ENCODE results near the gene TGFB2.
A peak's percentile ranks its signal among the peaks of the same experiment; 100 is the strongest.
"Not testable (repeated sequence)": the region's sequence is repeated elsewhere in the genome, so short reads cannot be mapped to it uniquely, and the experiment has no call there.

TGFB2 gene

DNA sequence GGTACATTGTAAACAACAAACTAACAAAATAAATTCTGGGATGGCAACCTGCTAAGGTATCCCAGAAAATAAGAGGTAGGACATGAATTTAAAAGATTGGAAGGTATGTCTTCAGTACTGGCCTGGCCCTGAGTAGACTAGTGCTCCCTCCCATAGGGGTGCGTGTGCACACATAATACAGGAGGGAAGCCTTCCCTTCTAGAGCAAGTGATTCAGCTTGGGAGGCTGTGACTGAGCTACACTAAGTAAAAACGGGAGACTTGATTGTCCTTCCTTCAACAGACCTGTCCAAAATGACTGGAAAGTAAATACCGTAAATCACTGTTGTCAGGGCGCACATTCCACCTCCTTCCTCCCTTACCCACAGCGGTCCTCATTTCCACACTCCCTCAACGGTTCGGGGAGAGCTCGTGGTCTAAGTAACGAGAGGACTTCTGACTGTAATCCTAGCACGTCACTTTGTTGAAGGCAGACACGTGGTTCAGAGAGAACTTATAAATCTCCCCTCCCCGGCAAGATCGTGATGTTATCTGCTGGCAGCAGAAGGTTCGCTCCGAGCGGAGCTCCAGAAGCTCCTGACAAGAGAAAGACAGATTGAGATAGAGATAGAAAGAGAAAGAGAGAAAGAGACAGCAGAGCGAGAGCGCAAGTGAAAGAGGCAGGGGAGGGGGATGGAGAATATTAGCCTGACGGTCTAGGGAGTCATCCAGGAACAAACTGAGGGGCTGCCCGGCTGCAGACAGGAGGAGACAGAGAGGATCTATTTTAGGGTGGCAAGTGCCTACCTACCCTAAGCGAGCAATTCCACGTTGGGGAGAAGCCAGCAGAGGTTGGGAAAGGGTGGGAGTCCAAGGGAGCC is at the start of gene TGFB2:
TSS of gene TGFB2 (plus strand) at position 523 of the 859 bp plus-strand sequence. CDS start 1,366 bp downstream, outside the sequence.
- peak; percentile 14 for DNase-seq (ENCODE audit: low spot score)

DNA sequence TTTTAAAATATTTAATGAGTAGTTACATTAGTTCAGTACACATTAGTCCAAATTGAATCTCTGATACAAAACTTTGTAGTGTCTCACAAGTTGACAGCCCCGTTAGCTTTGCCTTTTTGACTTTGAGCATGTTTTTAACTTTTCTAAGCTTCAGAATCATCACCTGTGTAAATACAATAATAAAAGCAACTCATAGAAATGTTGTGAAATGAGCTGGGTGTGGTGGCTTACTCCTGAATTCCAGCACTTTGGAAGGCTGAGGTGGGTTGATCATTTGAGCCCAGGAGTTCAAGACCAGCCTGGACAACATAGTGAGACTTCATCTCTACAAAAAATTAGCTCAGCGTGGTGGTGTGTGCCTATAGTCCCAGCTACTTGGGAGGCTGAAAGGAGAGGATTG is 49.0 kb upstream of the TGFB2 start:
- no peak for DNase-seq (ENCODE audit: low spot score)

DNA sequence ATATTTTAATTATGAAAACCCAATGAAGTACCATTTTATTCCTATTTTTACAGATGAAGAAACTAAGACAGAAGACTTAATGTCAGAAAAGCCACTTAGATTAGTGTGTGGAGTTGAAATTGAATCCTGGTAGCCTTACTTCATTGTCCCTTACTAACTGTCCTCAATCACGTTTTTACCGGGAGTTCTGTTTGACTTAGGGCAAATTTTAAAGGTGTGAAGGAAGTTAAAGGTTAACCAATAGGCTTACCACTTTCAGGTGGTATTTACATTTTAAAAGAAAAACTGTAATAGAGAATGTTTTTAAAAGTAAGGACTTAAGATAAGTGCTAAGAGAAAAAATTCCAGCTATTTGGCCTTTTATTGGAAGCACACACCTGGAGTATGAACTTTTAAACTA is 47.7 kb upstream of the TGFB2 start:
- no peak for DNase-seq (ENCODE audit: low spot score)

DNA sequence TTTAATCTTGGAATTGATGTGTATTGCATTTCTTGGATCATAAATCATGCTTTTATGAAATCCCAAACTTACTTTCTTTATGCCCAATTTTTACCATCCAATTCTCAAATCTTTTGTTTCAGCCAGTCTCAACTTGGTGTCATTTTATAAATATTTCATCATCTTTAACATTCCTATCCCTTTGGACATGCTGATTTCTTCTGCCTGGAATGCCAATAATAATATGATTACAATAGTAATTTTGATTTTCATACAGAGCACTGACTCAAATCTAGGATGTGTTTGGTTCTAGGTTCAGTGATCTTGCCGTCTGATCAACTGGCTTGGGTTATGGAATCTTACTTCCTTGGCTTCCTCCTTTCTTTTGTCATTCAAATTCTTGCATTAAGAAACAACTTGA is 47.3 kb upstream of the TGFB2 start:
- DNase-seq (ENCODE audit: low spot score): no peak

DNA sequence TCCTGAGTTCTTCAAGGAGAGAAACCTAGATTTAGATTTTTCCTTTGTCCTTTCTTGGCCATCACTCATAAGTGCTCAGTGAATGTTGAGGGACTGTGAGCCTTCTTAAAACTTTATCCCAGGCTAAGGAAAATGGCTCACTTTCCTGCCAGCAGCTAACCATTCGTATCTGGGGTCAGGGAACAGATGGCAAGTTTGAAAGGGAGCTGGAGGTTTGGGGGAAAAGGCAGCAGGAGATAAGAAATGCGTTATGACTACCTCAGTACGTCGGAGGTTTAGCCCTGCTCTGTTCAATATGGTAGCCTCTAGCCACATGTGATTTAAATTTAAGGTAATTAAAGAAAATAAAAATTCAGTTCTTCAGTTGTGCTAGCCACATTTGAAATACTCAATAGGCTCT is 46.7 kb upstream of the TGFB2 start:
- DNase-seq (ENCODE audit: low spot score): no peak

DNA sequence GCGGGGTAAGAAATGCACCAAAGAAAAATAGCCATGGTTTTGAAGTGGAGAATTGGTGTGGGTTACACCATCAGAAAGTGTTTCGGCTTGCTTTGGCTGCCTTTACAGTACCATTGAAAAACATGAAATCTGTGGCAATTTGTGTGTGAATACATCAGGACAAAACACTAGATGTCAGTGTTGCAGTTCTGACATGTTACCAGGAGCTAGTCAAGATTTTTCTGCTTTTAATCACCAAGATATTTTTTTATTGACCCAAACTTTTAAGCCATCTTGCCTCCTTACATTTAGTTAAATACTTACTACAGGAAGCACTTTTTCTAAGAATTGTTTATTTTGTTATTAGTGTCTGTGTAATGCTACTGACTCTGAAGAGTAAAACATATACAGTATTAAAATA is 45.7 kb upstream of the TGFB2 start:
- peak; percentile 20 for DNase-seq (ENCODE audit: low spot score)

DNA sequence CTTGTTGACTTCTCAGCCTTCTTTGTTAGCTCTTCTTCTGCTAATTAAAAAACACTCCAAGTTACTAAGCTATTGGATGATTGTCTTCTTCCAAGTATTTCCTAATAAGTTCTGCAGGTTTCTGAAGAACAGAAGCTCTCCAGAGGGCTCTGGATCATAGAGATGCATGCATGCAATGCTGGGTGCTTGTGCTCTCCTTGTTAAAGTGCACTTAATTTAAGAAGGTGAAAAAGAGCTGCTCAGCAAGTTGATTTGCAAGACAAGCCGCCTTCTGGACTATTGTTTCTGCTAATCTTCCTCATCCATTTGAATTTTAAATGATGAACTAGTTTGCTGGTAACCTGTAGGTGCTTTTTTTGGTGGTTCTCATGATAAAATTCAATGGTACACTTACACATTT is 43.9 kb upstream of the TGFB2 start:
- no peak for DNase-seq (ENCODE audit: low spot score)

DNA sequence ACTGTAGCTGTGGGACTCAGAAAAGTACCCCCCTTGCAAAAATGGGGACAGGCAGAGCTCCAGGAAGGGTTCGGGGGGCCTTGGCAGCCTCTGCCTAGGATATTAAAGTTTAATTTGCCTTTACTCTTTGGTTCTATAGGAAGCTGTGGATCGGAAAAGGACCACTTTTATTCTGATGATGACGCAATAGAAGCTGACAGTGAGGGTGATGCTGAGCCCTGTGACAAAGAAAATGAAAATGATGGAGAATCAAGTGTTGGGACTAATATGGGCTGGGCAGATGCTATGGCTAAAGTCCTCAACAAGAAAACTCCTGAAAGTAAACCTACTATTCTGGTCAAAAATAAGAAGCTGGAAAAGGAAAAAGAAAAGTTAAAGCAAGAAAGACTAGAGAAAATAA is 43.0 kb upstream of the TGFB2 start:
- no peak for DNase-seq (ENCODE audit: low spot score)

DNA sequence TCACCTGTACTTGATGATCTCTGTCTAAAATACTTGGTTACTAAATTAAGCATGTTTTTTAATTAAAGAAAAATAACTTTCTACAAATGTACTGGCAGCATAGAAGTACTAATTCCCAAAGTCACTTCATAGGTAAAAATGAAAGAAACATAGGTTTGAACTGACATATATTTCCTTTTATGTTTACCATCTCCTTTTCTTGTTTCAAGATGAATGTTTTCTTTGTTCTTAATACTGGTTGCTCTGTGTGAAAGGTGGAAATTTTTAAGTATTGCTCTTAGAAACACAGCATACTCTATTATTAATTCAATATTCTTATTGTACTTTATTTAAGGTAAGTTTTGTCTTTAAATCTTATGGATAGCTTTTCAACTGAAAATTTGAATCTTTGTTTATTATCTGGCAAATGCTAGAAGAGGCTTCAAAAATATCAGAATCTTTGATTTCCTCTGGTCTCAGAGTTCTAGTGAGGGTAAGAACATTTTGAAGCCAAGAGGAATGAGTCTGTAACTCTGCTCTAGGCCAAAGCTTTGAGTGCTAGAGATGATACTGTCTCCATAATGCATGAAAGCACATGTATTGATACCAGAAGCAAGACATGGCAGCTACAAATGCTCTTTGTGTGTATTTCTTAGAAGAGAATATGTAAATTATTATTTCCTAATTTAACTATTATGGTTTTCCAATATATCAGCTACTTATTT is 41.8 kb upstream of the TGFB2 start:
- no peak for DNase-seq (ENCODE audit: low spot score)

DNA sequence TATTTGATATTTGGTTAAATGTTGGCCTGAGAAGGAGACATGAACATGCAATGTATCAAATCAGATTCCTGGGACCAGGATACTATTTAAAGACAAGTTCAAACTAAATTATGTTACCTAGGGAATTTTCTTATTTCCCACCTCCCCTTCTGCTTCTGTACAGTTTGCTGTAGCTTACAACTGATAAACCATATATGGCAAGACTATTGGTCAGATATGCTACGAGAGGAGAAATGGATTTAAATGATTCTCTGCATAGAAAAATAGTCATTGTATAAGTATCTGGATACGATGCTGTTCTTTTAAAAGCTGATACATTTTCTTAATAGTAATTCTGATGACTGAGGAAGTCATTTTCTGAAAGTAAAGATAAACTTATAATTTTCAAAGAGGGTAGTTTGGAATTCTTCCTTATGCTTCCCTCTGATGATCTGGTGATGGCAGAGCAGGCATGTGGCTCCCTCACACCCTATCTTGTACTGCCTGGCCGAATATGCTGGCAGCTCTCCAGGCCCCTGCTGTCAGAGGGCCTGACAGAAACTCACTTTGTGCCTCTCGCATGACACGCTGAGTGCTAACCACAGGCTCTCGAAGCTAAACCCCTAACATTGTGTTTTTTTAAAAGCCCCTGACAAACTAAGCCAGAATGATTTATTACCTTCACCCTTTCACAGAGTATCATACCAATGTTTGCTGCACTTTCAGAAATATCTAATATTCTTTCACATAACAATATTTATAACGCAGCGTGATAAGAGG is 40.7 kb upstream of the TGFB2 start:
- peak; percentile 2 for DNase-seq (ENCODE audit: low spot score)

DNA sequence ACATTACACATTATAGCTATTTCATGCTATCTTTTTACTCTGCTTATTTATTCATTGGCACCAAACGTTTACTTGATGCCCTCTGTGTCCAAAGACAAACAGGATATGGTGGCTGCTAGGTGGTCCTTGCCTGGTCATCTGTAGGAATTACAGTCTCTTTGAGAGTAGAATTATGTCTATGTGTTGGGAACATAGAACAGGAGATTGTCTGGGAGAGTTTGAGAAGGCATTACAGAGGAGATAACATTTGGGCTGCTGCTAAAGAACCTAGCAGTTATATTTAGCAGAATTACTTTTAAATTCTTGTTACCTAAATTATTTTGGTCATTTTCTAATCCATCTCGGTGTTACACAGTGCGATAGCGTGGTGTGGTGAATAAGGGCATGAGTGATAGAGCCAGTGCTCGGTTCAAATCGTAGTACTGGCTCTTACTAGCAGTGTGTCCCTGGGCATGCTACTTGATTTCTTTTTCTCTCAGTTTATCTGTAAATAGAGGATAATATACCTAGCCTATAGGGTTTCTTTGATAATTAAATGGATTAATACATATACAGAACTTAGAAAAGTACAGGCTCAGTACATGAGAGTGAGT is 39.6 kb upstream of the TGFB2 start:
- DNase-seq (ENCODE audit: low spot score): no peak

DNA sequence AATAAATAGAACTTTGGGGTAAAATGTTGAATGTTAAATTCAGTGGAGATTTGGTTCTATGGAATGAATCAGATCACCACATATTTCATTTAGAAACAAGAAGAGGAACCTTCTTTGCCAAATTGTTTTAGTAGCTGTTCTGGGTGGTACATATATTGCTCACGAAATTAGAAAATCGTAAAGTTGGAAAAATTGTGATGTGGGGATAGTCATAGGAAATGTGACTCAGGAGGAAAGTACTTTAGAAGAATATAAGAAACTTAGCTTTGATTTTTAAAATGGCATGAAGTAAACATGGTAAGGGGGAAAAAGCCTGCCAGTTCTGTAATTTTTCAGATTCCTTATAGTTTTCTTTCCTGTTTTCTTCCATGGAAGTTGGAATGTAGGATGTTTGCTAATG is 32.6 kb upstream of the TGFB2 start:
- DNase-seq (ENCODE audit: low spot score): no peak

DNA sequence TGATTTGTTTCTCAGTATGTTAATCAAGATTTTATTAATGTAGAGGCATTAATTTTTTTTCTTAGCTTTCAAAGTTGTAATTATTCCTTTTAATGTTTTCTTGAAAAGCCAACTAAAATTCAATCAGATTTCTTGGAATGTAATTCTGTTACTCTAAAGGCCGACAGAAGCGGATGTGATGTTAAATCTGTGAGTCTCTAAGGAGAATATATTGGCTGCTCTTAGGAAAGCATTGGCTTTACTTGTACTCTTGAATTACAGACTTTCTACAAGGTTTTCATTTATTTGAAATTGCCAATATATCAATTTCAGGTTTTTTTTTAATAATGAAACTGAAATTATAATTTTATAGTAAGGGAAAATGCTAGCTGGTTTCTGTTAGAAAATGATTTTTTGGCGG is 30.8 kb upstream of the TGFB2 start:
- DNase-seq (ENCODE audit: low spot score): no peak

DNA sequence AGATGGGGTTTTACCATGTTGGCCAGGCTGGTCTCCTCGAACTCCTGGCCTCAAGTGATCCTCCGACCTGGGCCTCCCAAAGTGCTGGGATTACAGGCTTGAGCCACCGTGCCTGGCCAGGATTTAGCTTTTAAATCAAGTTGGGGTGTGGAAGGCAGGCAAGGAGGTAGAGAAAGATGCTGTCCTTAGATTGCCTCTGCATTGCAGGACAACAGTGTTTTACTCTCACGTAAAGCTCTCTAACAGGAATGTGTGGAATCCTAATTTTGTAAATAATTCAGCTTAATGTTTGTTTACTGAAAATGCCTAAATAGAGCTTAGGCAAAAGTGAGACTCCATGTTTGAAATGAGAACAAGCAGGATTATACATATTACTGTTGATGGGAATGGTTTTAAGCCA is 29.5 kb upstream of the TGFB2 start:
- no peak for DNase-seq (ENCODE audit: low spot score)

DNA sequence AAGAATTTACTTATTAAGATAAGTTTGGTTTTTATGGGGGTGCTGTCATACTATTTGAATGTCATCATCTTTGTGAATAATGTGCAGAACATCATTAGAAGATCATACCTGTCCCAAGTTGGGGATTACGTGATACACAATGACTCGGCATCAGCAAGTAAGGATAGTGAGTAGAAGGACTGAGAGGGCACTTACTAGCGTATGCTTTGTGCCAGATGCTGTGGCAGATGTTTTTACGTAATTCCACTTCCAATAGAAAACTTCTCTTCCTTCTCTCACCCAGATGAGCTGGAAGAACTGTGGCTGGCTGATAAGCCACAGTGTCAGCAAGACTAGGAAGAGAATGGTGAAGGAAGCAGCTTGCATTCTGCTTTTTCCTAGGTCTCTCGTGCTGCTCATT is 28.1 kb upstream of the TGFB2 start:
- DNase-seq (ENCODE audit: low spot score): no peak

DNA sequence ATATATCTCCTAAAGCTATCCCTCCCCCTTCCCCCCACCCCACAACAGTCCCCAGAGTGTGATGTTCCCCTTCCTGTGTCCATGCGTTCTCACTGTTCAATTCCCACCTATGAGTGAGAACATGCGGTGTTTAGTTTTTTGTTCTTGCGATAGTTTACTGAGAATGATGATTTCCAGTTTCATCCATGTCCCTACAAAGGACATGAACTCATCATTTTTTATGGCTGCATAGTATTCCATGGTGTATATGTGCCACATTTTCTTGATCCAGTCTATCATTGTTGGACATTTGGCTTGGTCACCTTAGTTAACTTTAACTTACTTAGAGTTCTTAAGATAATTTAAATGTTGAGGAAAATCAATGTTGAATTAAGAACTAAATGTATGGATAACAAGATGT is 25.0 kb upstream of the TGFB2 start:
- DNase-seq (ENCODE audit: low spot score): not testable (repeated sequence)

DNA sequence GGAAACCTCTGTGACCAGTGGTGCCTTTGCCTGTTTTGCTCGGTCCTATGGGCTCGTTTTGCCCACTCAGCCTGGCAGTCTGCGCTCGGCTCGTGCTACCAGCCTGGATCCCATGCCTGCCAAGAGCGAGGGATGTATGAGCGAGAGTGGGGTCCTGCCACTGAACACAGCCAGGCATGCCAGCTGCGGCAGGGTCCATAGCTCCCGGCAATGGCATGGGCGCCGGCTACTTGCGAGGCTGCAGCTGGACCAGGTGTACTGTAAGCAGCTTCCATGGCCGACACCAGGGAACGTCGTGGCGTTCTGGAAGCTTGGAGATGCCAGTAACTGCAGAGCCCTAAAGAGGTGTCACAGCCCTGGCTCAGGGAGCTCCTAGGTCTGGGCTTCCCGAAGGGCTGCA is 22.4 kb upstream of the TGFB2 start:
- DNase-seq (ENCODE audit: low spot score): no peak

DNA sequence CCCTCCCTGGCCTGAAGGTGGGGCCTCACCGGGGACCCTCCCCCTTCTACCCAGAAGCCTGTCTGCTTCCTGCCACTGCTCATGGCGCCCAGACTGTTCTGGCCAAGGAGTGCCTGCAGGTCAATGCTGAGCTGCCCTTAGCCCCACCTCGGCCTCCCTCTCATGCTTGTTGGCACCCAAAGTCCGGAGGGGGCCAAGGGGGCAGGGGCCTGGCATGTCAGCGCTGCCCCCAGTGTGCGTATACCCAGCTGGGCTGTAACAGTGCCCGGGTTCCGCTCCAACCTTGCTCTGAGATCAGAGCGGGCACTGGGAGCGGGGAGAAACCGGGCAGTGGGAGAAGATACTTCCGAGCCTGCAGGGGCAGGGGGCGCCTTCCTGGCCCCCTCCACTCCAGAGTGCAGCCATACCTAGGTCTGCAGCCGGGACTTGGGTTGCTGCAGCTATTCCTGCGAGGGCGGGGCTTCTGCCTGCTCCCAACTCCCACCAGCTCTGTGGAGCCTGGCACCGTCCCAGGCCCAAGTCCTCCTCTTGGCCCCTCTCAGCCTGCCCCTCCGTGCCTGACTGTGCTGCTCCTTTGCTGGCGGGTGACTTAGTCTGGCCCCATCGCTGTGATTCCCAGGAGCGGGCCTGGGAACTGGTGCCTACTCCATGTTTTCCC is 21.4 kb upstream of the TGFB2 start:
- DNase-seq (ENCODE audit: low spot score): no peak

DNA sequence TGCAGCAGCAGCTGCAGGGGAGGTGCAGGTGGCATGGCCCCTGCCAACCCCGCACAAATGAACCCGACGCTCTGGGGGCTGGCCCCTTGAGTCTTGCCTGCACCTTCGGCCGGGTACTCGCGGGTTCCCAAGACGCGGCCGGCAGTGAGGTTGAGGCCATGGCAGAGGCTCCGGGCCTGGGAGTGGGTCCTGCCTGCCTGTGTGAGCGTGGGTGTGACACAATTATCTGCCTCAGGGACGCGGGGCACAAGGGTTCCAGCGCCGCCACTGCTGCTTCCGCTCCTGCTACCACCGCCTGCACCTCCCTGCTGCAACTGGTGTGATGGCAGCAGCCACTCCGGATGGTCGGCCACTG is 20.9 kb upstream of the TGFB2 start:
- no peak for DNase-seq (ENCODE audit: low spot score)

DNA sequence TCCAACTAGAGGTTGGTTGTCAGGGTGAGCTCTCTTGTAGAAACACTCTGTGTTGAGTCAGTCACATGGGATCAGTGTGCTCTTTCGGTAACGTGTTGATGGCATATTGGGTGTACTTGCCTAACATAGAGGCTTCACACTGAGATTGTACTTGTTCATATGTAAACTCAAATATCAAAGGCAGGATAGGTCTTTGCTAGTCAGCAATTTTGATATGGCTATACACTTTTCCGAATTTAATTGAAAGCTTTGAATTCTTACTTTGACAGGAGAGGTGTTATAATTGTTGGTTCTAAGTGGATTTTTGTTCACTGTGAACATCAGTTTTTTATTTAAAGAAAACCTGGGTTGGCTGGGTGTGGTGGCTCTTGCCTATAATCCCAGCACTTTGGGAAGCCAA is 16.4 kb upstream of the TGFB2 start:
- DNase-seq (ENCODE audit: low spot score): no peak

DNA sequence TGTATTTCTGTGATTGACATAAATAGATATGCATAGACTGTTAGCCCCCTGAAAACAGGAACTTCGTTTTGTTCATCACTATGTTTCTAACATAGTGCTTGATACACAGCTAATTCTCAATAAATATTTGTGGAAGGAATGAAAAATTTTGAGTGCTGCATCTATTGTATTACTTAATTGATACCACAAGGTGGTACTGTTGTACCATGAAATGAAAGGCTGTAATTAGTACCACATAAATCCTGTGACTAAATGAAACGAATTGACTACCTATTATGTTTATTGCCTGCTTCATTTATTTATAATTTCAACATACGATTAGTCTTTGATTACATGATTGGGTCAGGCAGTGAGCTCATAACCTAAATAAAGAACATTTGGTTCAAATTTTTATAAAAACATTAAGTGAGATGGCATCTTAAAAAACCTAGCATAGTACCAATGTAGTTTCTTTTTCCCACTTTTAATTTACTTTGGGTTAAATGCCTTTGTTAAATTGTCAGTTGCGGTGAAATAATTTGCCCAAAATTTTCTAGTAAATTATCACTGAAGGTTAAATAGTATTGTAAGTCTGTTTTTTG is 15.0 kb upstream of the TGFB2 start:
- peak; percentile 42 for DNase-seq (ENCODE audit: low spot score)

DNA sequence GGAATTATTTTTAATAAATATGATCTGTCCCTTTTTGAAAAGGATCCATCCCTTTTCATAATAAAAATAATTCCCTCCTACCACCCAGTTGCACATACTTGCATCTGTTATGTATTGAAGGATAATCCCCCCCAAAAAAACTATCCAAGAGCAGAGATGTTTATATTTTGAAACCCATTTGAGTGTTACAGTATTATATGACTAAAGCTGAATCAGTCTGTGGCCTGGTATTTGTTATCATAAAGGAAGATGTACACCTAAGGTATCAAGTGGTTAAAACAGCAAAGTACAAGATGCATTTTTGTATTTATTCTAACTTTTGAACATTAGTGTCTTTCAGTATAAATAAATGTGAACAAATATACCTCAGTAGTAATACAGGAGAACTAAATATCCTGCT is 12.7 kb upstream of the TGFB2 start:
- DNase-seq (ENCODE audit: low spot score): no peak
